Measurements from ENCODE around the gene NT5DC3.

The NT5DC3 gene

DNA sequence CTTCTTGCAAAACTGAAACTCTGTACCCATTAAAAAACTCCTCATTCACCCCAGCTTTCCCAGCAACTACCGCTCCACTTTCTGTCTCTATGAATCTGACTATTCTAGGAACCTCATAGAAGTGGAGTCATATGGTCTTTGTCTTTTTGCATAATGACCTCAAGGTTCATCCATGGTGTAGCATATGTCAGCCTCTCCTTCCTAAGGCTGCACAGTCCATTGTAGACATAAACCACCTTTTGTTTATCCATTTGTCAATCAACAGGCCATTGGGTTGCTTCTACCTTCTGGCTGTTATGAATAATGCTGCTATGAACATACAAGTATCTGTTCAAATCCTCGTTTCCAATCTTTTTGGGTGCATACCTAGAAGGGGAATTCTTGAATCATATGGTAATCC is 21.1 kb downstream of the NT5DC3 start:
- no peaks in the 10 kb centered on the region for H3K79me2 ChIP-seq (ENCODE audit: insufficient read depth, low read length)

GRCh38 chr12:103819312-103819711 is 21.7 kb downstream of the NT5DC3 start:
- no peaks in the 10 kb centered on the region for H3K9me3 ChIP-seq (ENCODE audit: low read length)
- no peak overlapping the region for H2AFZ ChIP-seq (ENCODE audit: low read length)
- no peak overlapping the region for H3K9ac ChIP-seq (ENCODE audit: low read length)
- no peak overlapping the region for H3K27ac ChIP-seq (ENCODE audit: low read depth, low read length, poor library complexity, severe bottlenecking)
- H3F3A ChIP-seq (ENCODE audit: insufficient read depth, low read length) = no peaks in the 10 kb centered on the region
- TF ChIP-seq EZH2 (IDR thresholded peaks at IDR 0.05; ENCODE audit: borderline replicate concordance, low read length) = no peak
- TF ChIP-seq, protein P1, sequence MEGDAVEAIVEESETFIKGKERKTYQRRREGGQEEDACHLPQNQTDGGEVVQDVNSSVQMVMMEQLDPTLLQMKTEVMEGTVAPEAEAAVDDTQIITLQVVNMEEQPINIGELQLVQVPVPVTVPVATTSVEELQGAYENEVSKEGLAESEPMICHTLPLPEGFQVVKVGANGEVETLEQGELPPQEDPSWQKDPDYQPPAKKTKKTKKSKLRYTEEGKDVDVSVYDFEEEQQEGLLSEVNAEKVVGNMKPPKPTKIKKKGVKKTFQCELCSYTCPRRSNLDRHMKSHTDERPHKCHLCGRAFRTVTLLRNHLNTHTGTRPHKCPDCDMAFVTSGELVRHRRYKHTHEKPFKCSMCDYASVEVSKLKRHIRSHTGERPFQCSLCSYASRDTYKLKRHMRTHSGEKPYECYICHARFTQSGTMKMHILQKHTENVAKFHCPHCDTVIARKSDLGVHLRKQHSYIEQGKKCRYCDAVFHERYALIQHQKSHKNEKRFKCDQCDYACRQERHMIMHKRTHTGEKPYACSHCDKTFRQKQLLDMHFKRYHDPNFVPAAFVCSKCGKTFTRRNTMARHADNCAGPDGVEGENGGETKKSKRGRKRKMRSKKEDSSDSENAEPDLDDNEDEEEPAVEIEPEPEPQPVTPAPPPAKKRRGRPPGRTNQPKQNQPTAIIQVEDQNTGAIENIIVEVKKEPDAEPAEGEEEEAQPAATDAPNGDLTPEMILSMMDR (IDR thresholded peaks at IDR 0.05; ENCODE audit: low read length) = no peak
- H3K4me2 ChIP-seq (ENCODE audit: low read length) = no peak overlapping the region
- H3K4me1 ChIP-seq (ENCODE audit: insufficient read depth, low read length, severe bottlenecking) = no peaks in the 10 kb centered on the region
- no peaks in the 10 kb centered on the region for H3K79me2 ChIP-seq (ENCODE audit: insufficient read depth, low read length)
- no peaks in the 10 kb centered on the region for H4K20me1 ChIP-seq (ENCODE audit: insufficient read depth, low read length)
- H3K36me3 ChIP-seq (ENCODE audit: insufficient read depth, low read length) = no peaks in the 10 kb centered on the region
- no peaks in the 10 kb centered on the region for H3K27me3 ChIP-seq (ENCODE audit: insufficient read depth, low read length)
- no peaks in the 10 kb centered on the region for H3K9me2 ChIP-seq (ENCODE audit: low read depth, low read length)
- no peak overlapping the region for H3K4me3 ChIP-seq (ENCODE audit: low read depth, low read length, poor library complexity, severe bottlenecking)

More for the DNA sequence above, 21.1 kb downstream of the NT5DC3 start:
- no peaks in the 10 kb centered on the region for H3K4me1 ChIP-seq (ENCODE audit: insufficient read depth, low read length, severe bottlenecking)
- H3K9me3 ChIP-seq (ENCODE audit: low read length) = no peaks in the 10 kb centered on the region
- no peaks in the 10 kb centered on the region for H3K27me3 ChIP-seq (ENCODE audit: insufficient read depth, low read length)
- TF ChIP-seq, protein P1 (IDR thresholded peaks at IDR 0.05; ENCODE audit: low read length) = no peak
- no peak for TF ChIP-seq EZH2 (IDR thresholded peaks at IDR 0.05; ENCODE audit: borderline replicate concordance, low read length)
- H3K9me2 ChIP-seq (ENCODE audit: low read depth, low read length) = no peaks in the 10 kb centered on the region
- no peak overlapping the region for H3K4me2 ChIP-seq (ENCODE audit: low read length)
- H3K36me3 ChIP-seq (ENCODE audit: insufficient read depth, low read length) = no peaks in the 10 kb centered on the region
- no peak overlapping the region for H2AFZ ChIP-seq (ENCODE audit: low read length)
- no peaks in the 10 kb centered on the region for H4K20me1 ChIP-seq (ENCODE audit: insufficient read depth, low read length)
- H3K4me3 ChIP-seq (ENCODE audit: low read depth, low read length, poor library complexity, severe bottlenecking) = no peak overlapping the region
- H3F3A ChIP-seq (ENCODE audit: insufficient read depth, low read length) = no peaks in the 10 kb centered on the region
- H3K9ac ChIP-seq (ENCODE audit: low read length) = no peak overlapping the region
- no peak overlapping the region for H3K27ac ChIP-seq (ENCODE audit: low read depth, low read length, poor library complexity, severe bottlenecking)

GRCh38 chr12:103817791-103818190 is 23.2 kb downstream of the NT5DC3 start:
- Histone ChIP-seq H4K20me1 (ENCODE audit: insufficient read depth, low read length) (no peaks in the 10 kb centered on the region), H3K4me2 (ENCODE audit: low read length) (no peak overlapping the region), H3K27me3 (ENCODE audit: insufficient read depth, low read length) (no peaks in the 10 kb centered on the region), H2AFZ (ENCODE audit: low read length) (no peak overlapping the region), H3K27ac (ENCODE audit: low read depth, low read length, poor library complexity, severe bottlenecking) (no peak overlapping the region), H3K9me2 (ENCODE audit: low read depth, low read length) (no peaks in the 10 kb centered on the region), H3K9me3 (ENCODE audit: low read length) (no peaks in the 10 kb centered on the region), H3K4me3 (ENCODE audit: low read depth, low read length, poor library complexity, severe bottlenecking) (no peak overlapping the region), H3K4me1 (ENCODE audit: insufficient read depth, low read length, severe bottlenecking) (no peaks in the 10 kb centered on the region), H3F3A (ENCODE audit: insufficient read depth, low read length) (no peaks in the 10 kb centered on the region), H3K36me3 (ENCODE audit: insufficient read depth, low read length) (no peaks in the 10 kb centered on the region), H3K79me2 (ENCODE audit: insufficient read depth, low read length) (no peaks in the 10 kb centered on the region), H3K9ac (ENCODE audit: low read length) (no peak overlapping the region)
- TF ChIP-seq EZH2 (IDR thresholded peaks at IDR 0.05; ENCODE audit: borderline replicate concordance, low read length) = no peak
- TF ChIP-seq, protein P1 (IDR thresholded peaks at IDR 0.05; ENCODE audit: low read length) = no peak

Data from OCI-LY1 (cell line).